H1 (cell line): ENCODE results near the gene SLC22A6. TPM values are rescaled to one million over a fixed set of nuclear protein-coding genes. Genes with fewer than 3 reads are reported as not detected.

Experiments
- RAD21 ChIP-seq, 2 experiments: IDR thresholded peaks in 1 of 2; conservative IDR thresholded peaks in 1 of 2; 2 replicates each; pipeline ENCODE4 v1.6.1; 2011; ENCODE audit warnings: low read depth in 2 of 2, low read length in 2 of 2, improper control_type of control experiment in 1 of 2, inconsistent platforms in 1 of 2, mild to moderate bottlenecking in 1 of 2, moderate library complexity in 1 of 2
- TEAD4 ChIP-seq: IDR thresholded peaks from 2 replicates; pipeline ENCODE4 v1.6.1; 2012; ENCODE audit warnings: low read depth, low read length, inconsistent platforms, mixed read lengths
- polyA plus RNA-seq, 7 experiments: library from polyadenylated mRNA; depleted of rRNA in 3 of 7; stranded (reverse) in 5 of 7; unstranded in 2 of 7; fragments of >200 nt in 5 of 7; fragments of 200-250 nt in 2 of 7; gene quantifications; 1 replicate in 5 of 7; 2 replicates in 1 of 7; 4 replicates in 1 of 7; pipeline versions ENCODE4 v1.2.1 to v1.2.3, GENCODE V29; 2011 to 2013; ENCODE audit warnings: missing spikeins in 2 of 7, mixed read lengths in 2 of 7
- total RNA-seq: library from RNA; stranded (reverse); fragmentation: NEBNext Ultra II Directional; extraction: Animal tissue kit (Norgen Biotek cat#: 25700); gene quantifications from 2 replicates; pipeline ENCODE4 v1.2.1, GENCODE V29; 2021

SLC22A6 gene
- total and polyA plus RNA-seq, 2 of the 8 experiments (the other 6 are each of a cell fraction or from before 2014, with no cell fraction given): not detected

- no peak for TF ChIP-seq RAD21 (IDR thresholded peaks at IDR 0.05 in 1 of 2, conservative IDR thresholded peaks at IDR 0.05 in 1 of 2; ENCODE audit: low read depth in 2 of 2, low read length in 2 of 2)
- no peak for TF ChIP-seq TEAD4
Observed at GRCh38 chr11:62980133-62980760, 4.5 kb downstream of the SLC22A6 start (continued).
